GM12878 (cell line): Measurements from ENCODE around the gene KHK.

Source experiments
- CBX3 ChIP-seq: fragments of 200-600 bp; sonication (generic); IDR thresholded peaks from 2 replicates; pipeline ENCODE4 v1.6.1; 2016; ENCODE audit warnings: low read depth, borderline replicate concordance
- CEBPB ChIP-seq, 2 experiments: fragments of 150-350 bp in 1 of 2; IDR thresholded peaks; 2 replicates each; pipeline ENCODE4 v1.6.1; 2012 to 2014; ENCODE audit warnings: low read depth in 2 of 2, low read length in 2 of 2, borderline replicate concordance in 1 of 2, inconsistent platforms in 1 of 2
- EED ChIP-seq: sonication (generic); IDR thresholded peaks from 2 replicates; pipeline ENCODE4 v1.6.1; 2016; ENCODE audit warnings: antibody characterized with exemption, low read depth
- EZH2 ChIP-seq: IDR thresholded peaks from 2 replicates; pipeline ENCODE4 v1.6.1; 2012; ENCODE audit warnings: low read depth, mild to moderate bottlenecking, control low read depth, inconsistent platforms, low read length, borderline replicate concordance; ENCODE audit not compliant: control insufficient read depth
- RAD21 ChIP-seq: IDR thresholded peaks from 2 replicates; pipeline ENCODE4 v1.6.1; 2011; ENCODE audit warnings: mild to moderate bottlenecking, low read depth, low read length, moderate library complexity; ENCODE audit not compliant: insufficient read depth
- SPI1 ChIP-seq: IDR thresholded peaks from 2 replicates; pipeline ENCODE4 v1.6.1; 2011; ENCODE audit warnings: low read depth, mild to moderate bottlenecking, low read length, moderate library complexity, borderline replicate concordance; ENCODE audit not compliant: insufficient read depth
- SUZ12 ChIP-seq: fragments of 200-600 bp; sonication (generic); IDR thresholded peaks from one replicate; pipeline ENCODE4 v1.6.1; 2018; ENCODE audit warnings: antibody characterized with exemption, mild to moderate bottlenecking; ENCODE audit not compliant: unreplicated experiment
- TCF12 ChIP-seq: IDR thresholded peaks from 2 replicates; pipeline ENCODE4 v1.6.1; 2011; ENCODE audit warnings: low read depth, mild to moderate bottlenecking, low read length
- TF ChIP-seq, protein P1 (sequence below), 3 experiments: IDR thresholded peaks in 2 of 3; conservative IDR thresholded peaks in 1 of 3; 2 replicates each; pipeline ENCODE4 v1.5.1; 2011; ENCODE audit warnings: low read depth in 3 of 3, low read length in 3 of 3, mild to moderate bottlenecking in 3 of 3, control low read depth in 2 of 3, moderate library complexity in 2 of 3, inconsistent platforms in 1 of 3, mixed read lengths in 1 of 3; ENCODE audit not compliant: control insufficient read depth in 2 of 3, insufficient read depth in 1 of 3; ENCODE audit errors: extremely low read depth in 1 of 3

DNA sequence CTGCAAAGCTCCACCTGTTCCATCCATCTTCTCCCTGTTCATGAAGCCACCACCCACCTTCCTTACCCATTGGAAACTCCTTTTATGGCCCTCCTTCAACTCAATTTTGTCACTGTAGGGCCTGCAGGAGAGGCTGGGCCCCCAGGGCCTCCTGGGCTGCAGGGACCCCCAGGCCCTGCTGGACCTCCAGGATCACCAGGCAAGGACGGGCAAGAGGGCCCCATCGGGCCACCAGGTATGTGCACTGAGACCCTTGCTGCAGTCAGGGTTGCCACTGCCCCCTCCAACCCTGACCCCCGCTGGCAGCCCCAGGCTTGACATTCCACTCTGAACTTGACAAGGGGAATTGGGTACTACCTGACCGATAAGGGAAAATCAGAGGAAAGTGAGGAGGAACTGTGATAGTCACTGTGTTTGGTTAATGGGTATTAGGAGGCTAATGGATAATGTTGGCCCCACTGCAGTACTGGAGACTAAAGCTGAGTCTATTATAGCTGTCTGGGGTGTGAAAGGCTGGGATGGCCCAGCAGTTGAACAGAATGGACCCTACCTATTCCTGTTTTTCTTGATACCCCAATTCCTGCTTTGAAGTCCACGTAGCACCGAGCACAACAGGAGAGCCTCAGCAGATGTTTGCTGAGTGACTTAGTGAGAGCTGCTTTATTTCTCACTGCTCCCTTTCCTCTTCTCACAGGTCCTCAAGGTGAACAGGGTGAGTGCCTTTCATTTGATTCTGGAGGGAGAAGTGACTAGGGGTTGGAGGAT, 2.1 kb upstream of the KHK start:
- no peak for TF ChIP-seq TCF12
- TF ChIP-seq, protein P1, sequence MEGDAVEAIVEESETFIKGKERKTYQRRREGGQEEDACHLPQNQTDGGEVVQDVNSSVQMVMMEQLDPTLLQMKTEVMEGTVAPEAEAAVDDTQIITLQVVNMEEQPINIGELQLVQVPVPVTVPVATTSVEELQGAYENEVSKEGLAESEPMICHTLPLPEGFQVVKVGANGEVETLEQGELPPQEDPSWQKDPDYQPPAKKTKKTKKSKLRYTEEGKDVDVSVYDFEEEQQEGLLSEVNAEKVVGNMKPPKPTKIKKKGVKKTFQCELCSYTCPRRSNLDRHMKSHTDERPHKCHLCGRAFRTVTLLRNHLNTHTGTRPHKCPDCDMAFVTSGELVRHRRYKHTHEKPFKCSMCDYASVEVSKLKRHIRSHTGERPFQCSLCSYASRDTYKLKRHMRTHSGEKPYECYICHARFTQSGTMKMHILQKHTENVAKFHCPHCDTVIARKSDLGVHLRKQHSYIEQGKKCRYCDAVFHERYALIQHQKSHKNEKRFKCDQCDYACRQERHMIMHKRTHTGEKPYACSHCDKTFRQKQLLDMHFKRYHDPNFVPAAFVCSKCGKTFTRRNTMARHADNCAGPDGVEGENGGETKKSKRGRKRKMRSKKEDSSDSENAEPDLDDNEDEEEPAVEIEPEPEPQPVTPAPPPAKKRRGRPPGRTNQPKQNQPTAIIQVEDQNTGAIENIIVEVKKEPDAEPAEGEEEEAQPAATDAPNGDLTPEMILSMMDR (IDR thresholded peaks at IDR 0.05 in 2 of 3, conservative IDR thresholded peaks at IDR 0.05 in 1 of 3; ENCODE audit: control insufficient read depth in 2 of 3, extremely low read depth in 1 of 3, insufficient read depth in 1 of 3, low read depth in 3 of 3, low read length in 3 of 3), result no peak
- TF ChIP-seq SPI1, result no peak
- no peak for TF ChIP-seq CBX3
- TF ChIP-seq EED, result no peak
- no peak for TF ChIP-seq RAD21
- no peak for TF ChIP-seq SUZ12
- TF ChIP-seq EZH2, result no peak
- no peak for TF ChIP-seq CEBPB (IDR thresholded peaks at IDR 0.05; ENCODE audit: borderline replicate concordance in 1 of 2, low read depth in 2 of 2, low read length in 2 of 2)
